IMR-90 (cell line): ENCODE data around the gene NEURL1B.

ENCODE experiments used
- BHLHE40 ChIP-seq: fragments of 150-350 bp; IDR thresholded peaks from 2 replicates; pipeline ENCODE4 v1.6.1; 2016; ENCODE audit warnings: mild to moderate bottlenecking, low read depth, low read length
- CEBPB ChIP-seq: IDR thresholded peaks from 2 replicates; pipeline ENCODE4 v1.6.1; 2012; ENCODE audit warnings: low read depth, low read length, improper control_type of control experiment
- CHD1 ChIP-seq: IDR thresholded peaks from 2 replicates; pipeline ENCODE4 v1.6.1; 2012; ENCODE audit warnings: low read depth, low read length, improper control_type of control experiment
- CTCF ChIP-seq: conservative IDR thresholded peaks from 2 replicates; pipeline ENCODE4 v1.5.1; 2012; ENCODE audit warnings: mild to moderate bottlenecking, low read depth, low read length, improper control_type of control experiment
- FOS ChIP-seq: fragments of 150-350 bp; IDR thresholded peaks from 2 replicates; pipeline ENCODE4 v1.6.1; 2016; ENCODE audit warnings: low read depth, low read length
- MAFK ChIP-seq: IDR thresholded peaks from 2 replicates; pipeline ENCODE4 v1.6.1; 2012; ENCODE audit warnings: low read depth, low read length, improper control_type of control experiment
- POLR2A ChIP-seq: IDR thresholded peaks from 2 replicates; pipeline ENCODE4 v1.6.1; 2012; ENCODE audit warnings: mild to moderate bottlenecking, low read depth, low read length
- RAD21 ChIP-seq: IDR thresholded peaks from 2 replicates; pipeline ENCODE4 v1.6.1; 2012; ENCODE audit warnings: low read length, improper control_type of control experiment
- RCOR1 ChIP-seq: IDR thresholded peaks from 2 replicates; pipeline ENCODE4 v1.6.1; 2012; ENCODE audit warnings: mild to moderate bottlenecking, low read length, improper control_type of control experiment; ENCODE audit not compliant: insufficient replicate concordance
- RFX5 ChIP-seq: IDR thresholded peaks from 2 replicates; pipeline ENCODE4 v1.8.0; 2012; ENCODE audit warnings: low read depth, mild to moderate bottlenecking, low read length, moderate library complexity
- SMC3 ChIP-seq: fragments of 150-350 bp; IDR thresholded peaks from 2 replicates; pipeline ENCODE4 v1.6.1; 2016; ENCODE audit warnings: low read depth, mild to moderate bottlenecking, antibody characterized with exemption, low read length, moderate library complexity
- USF2 ChIP-seq: fragments of 150-350 bp; IDR thresholded peaks from 2 replicates; pipeline ENCODE4 v1.6.1; 2017; ENCODE audit warnings: mild to moderate bottlenecking, antibody characterized with exemption, low read length, low read depth

- TF ChIP-seq CTCF: no peak
- no peak for TF ChIP-seq RAD21
- no peak for TF ChIP-seq USF2
- TF ChIP-seq POLR2A: no peak
- no peak for TF ChIP-seq FOS
- no peak for TF ChIP-seq SMC3
- no peak for TF ChIP-seq MAFK
- no peak for TF ChIP-seq RFX5
- no peak for TF ChIP-seq BHLHE40
- no peak for TF ChIP-seq CEBPB
- no peak for TF ChIP-seq RCOR1
- no peak for TF ChIP-seq CHD1
These were observed 20.6 kb upstream of the NEURL1B start for GRCh38 chr5:172620506-172620905.
